ENCODE measurements around the gene IL21R. TPM values are rescaled to one million over a fixed set of nuclear protein-coding genes. Genes with fewer than 3 reads are reported as not detected.
"Not testable (repeated sequence)": the region's sequence is repeated elsewhere in the genome, so short reads cannot be mapped to it uniquely, and the experiment has no call there.

IL21R gene
- polyA plus RNA-seq, 12 donors, result 0.16 to 1.1 (median 0.37) TPM; not detected in 2

DNA sequence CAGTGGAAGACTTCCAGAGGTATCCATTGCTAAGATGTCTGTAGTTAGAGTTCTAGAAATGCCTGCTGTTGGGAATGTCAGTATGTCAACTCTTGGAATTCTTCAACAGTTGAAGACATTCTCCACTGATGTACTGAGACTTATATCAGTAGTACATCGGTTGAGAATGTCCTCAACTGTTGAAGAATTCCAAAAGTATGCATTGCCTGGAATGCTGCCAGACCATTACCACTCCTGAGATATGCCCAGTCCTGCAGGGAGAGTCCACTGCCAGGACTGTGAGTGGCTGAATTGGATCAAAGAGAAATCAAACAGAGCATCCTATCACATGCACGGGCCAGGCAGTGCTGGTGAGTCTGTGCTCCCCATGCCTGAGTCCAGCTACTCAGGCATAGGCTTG lies 42.0 kb downstream of the IL21R start:
- DNase-seq, result no peak

DNA sequence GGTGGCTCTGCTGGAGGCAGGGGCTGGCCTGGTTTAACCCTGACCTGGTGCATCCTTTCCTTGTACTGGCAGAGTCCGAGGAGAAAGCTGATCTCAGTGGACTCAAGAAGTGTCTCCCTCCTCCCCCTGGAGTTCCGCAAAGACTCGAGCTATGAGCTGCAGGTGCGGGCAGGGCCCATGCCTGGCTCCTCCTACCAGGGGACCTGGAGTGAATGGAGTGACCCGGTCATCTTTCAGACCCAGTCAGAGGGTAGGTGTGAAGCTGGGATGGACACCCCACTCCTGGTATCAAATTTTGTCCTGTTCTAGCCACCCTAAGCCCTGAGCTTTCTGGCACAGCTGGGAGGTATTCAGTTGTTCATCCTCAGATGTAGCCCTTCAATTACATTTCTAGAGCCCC lies 42.5 kb downstream of the IL21R start:
- DNase-seq, result no peak

DNA sequence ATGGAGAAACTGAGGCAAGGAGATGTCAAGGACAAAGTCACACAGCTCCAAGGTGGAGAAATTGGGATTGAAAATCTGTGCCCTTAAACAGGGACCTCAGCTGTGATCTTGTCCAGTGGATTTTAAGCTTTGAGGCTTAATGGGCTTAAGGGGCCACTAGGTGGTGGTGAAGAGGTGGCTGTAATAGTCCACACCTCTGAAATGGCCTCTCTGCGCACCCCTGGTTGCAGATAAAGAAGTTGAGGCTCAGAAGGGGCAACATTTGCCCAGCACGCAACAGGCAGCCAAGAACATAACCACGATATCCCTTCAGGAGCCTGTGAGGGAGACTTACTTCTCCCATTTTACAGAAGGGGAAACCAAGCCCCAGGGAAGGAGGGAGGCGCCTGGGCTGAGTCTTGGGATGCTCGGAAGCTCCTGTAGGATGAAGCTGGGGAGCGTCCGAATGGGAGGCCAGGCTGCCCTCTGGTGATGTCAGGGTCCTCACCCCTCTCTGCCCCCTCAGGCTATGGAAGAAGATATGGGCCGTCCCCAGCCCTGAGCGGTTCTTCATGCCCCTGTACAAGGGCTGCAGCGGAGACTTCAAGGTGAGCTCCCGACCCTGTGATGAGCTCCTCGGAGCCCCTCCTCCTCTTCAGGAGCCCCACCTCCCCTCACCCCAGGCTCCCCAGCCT lies 43.7 kb downstream of the IL21R start:
- DNase-seq, result no peak

DNA sequence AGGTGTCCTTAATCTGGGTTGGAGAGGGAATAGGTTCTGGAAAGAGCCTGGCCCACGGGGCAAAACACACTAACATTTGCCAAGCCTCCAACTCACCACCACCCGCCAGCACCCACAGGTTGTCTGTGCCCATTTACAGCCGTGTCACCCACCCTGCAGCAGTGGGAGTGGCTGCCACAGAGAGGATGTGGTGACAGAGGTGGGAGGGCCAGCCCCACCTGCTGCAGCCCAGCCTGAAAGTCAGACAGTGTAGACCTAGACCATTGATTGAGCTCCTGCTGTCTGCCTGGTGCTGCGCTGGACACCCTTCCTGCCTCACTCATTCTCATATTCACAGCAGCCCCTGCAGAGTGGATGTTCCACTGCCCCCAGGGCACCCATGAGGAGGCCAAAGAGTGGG lies 44.7 kb downstream of the IL21R start:
- no peak for DNase-seq

DNA sequence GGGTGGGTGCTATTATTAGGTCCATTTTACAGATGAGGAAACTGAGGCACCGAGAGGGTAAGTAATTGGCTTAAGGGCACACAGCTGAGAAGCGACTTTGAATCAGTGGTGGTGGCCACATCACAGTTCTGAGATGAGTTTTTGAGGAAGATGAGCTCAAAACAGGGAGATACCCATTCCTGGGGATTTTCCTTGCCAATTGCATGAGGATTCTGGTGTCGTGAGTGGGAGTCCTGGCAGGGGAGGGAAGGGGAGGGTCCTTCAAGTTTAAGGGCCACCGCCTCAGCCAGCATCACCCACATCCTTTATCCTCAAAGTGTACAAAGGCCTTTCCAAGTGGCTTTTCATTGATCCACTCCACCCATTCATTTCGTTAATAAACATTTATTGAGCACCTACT lies 45.3 kb downstream of the IL21R start:
- DNase-seq, result no peak

DNA sequence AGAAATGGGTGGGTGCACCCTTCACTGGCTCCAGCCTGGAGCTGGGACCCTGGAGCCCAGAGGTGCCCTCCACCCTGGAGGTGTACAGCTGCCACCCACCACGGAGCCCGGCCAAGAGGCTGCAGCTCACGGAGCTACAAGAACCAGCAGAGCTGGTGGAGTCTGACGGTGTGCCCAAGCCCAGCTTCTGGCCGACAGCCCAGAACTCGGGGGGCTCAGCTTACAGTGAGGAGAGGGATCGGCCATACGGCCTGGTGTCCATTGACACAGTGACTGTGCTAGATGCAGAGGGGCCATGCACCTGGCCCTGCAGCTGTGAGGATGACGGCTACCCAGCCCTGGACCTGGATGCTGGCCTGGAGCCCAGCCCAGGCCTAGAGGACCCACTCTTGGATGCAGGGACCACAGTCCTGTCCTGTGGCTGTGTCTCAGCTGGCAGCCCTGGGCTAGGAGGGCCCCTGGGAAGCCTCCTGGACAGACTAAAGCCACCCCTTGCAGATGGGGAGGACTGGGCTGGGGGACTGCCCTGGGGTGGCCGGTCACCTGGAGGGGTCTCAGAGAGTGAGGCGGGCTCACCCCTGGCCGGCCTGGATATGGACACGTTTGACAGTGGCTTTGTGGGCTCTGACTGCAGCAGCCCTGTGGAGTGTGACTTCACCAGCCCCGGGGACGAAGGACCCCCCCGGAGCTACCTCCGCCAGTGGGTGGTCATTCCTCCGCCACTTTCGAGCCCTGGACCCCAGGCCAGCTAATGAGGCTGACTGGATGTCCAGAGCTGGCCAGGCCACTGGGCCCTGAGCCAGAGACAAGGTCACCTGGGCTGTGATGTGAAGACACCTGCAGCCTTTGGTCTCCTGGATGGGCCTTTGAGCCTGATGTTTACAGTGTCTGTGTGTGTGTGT lies 46.8 kb downstream of the IL21R start:
- no peak for DNase-seq

DNA sequence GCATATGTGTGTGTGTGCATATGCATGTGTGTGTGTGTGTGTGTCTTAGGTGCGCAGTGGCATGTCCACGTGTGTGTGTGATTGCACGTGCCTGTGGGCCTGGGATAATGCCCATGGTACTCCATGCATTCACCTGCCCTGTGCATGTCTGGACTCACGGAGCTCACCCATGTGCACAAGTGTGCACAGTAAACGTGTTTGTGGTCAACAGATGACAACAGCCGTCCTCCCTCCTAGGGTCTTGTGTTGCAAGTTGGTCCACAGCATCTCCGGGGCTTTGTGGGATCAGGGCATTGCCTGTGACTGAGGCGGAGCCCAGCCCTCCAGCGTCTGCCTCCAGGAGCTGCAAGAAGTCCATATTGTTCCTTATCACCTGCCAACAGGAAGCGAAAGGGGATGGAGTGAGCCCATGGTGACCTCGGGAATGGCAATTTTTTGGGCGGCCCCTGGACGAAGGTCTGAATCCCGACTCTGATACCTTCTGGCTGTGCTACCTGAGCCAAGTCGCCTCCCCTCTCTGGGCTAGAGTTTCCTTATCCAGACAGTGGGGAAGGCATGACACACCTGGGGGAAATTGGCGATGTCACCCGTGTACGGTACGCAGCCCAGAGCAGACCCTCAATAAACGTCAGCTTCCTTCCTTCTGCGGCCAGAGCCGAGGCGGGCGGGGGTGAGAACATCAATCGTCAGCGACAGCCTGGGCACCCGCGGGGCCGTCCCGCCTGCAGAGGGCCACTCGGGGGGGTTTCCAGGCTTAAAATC lies 47.6 kb downstream of the IL21R start:
- DNase-seq, result no peak

DNA sequence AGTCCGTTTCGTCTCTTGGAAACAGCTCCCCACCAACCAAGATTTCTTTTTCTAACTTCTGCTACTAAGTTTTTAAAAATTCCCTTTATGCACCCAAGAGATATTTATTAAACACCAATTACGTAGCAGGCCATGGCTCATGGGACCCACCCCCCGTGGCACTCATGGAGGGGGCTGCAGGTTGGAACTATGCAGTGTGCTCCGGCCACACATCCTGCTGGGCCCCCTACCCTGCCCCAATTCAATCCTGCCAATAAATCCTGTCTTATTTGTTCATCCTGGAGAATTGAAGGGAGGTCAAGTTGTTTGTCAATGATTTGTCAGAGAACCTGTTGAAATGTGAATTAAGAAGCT lies 48.2 kb downstream of the IL21R start:
- DNase-seq, result no peak

DNA sequence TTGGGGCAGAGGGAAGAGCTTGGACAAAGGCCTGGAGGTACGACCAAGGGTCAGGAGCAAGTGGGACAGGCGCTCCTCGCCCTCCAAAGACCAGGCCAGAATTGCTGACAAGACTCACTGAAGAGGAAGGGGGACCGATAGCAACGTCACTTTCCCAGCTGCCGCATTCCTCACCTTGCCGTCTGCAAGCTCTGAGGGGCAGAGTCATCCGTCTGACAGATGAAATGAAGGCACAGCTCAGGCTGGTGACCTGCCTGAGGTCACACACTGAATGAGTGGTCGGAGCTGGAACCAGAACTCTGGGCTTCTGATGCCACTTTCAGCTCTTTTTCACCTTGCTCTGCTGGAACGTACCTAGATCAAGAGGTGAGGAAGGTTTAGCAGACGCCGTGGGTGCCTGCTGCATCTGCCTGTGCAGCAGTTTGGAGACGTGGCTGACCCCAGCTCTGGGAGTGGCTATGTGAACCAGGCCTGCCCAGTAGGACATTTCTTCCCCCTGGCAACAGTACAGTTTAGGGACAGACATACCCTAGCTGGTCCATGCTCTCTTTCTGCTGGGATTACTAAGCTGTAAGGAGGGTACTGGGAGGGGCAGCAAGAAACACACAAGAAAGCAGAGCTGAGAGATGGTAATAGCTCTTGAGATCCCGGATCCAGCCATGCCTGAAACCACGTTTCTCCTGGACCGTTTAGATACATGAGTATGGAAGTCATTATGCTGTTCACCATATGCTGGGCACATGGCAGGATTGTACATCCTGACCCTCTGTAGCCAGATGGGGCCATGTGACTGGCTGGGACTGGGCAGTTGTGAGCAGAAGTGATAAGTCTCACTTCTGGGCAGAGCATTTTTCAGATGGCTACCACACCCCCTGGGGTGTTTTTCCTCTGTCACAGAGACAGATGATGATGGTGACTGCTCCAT lies 50.9 kb downstream of the IL21R start:
- DNase-seq, result no peak

DNA sequence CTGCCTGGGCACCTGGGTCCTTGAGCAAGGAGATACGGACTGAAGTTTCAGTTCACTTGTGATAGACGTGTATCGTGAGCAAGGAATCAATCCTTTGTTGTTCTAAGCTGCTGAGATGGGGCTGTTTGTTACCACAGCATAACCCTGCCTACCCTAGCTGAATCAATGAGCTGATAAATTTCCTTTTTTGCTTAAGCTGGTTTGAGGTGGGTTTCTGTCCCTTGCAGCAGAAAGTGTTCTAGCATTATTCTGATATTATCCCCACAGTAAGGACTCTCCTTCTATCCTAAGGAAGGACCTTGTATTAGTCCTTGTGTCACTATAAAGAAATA lies 51.5 kb downstream of the IL21R start:
- DNase-seq, result no peak

DNA sequence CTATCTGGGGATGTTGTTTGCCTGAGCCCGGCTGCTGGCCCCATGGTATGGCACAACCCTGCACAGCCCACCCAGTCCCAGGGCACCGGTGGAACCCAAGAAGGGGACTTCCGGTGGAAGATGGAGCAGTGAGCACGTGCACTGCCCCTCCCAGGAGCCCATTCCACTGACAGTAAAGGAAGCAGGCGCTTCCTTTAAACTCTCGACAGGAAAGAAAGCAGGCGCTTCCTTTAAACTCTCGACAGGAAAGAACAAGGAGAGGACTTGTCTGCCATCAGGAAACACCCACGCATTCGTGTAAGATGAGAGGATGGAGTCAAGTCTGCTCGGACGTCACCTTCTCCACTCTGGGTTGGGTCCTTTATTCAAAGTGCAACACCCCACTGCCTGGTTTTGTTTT lies 53.7 kb downstream of the IL21R start:
- no peak for DNase-seq

DNA sequence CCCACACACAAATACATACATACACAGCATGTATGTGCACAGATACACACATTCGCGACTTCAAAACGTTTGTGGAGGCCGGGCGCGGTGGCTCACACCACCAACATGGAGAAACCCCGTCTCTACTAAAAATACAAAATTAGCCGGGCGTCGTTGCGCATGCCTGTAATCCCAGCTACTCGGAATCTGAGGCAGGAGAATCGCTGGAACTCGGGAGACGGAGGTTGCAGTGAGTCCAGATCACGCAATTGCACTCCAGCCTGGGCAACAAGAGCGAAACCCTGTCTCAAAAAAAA lies 55.6 kb downstream of the IL21R start:
- DNase-seq, result not testable (repeated sequence)

DNA sequence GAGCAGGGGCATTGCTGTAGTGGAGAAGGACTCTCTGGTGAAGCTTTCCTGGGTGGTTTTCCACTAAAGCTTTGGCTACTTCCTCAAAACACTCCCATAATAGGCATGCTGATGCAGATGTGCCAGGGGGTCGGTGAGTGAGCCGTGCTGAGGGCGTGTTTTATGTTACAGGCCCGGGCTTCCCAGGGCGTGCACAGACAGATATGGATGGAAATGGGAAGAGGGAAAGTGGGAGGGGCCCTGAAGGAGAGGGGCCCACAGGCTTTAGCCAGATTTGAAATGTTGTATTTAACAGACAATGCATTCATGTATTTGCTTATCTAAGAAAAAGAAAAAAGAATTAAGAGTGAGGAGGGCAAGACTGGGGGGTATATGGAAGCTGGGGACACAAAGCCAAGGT lies 56.3 kb downstream of the IL21R start:
- DNase-seq, result no peak

DNA sequence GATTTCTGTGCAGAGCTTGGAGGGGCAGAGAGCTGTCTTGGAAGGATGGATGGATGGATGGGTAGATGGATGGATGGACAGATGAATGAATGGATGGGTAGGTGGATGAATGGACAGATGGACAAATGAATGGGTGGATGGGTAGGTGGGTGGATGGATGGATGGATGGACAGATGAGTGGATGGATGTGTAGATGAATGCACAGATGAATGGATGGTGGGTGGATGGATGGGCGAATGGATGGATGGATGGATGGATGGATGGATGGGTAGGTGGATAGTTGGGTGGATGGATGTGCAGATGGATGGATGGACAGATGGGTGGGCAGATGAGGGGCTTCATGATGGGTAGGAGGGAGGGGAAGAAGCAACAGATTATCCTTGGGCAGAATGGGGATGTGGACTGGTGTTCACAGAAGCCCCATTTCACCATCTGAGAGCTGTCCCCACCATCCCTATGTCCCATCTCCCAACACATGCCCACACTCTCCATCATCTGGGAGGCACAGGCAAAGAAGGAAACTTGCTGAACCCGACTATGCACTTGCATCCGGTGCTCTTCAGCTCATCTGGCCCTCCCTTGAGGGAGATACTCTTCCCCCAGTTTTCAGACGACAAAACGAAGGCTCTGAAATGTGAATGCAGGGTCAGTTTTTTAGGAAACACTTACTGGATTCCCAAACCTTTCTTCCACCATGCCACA lies 57.2 kb downstream of the IL21R start:
- DNase-seq, result no peak

DNA sequence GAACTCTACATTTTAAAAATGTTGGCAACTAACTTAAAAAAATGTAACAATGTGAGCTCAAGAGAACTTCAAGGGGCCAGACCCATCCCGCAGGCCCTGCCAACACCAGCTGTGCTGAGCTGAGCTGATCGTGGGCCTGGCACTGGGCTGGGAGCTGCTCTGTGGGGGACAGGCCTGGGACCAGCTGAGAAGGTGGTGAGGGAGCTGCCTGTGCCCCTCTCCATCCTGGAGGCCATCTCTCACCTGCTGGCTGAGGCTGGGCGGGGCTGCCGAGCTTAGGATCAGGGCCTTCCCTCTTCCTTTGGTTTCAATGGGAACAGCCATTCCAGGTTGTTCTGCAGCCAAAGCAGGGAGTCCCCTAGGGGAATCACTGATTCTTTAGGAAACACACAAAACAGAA lies 58.2 kb downstream of the IL21R start:
- no peak for DNase-seq

DNA sequence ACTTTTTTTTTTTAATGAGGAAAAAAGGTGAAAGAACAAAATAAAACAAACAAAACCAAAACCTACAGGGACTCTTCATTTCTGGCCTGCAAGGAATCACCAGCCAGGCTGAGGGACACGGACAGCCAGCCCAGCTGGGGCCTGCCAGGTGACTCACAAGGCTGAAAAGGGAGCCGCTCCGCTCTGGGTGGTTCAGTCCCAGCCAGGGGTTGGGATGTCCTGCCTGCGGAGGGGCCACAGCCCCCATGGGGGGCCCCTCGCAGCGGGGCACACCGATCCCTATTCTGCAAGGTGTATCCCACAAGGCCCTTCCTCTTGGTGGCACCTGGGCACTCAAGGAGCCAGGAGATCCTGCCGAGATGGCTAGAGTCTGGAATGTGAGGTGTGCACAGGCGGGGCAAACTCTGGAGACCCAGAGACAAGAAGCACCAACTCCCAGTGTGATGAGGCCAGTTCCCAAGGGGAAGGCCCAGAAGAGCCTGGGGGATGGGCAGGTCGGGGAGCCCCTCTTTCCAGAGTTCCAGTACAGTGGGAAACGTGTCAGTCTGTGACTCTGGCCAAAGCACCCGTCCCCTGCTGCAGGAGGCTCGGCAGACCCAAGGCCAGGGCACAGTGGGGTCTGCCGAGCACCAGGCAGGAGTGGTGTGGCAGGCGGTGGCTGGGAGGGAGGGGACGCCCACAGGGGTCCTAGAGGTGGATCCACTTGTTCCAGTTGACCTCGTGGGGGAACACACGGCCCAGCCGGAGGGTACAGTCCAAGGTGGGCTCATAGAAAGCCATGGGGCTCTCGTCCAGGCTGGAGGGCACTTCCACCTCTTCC lies 58.9 kb downstream of the IL21R start:
- no peak for DNase-seq

DNA sequence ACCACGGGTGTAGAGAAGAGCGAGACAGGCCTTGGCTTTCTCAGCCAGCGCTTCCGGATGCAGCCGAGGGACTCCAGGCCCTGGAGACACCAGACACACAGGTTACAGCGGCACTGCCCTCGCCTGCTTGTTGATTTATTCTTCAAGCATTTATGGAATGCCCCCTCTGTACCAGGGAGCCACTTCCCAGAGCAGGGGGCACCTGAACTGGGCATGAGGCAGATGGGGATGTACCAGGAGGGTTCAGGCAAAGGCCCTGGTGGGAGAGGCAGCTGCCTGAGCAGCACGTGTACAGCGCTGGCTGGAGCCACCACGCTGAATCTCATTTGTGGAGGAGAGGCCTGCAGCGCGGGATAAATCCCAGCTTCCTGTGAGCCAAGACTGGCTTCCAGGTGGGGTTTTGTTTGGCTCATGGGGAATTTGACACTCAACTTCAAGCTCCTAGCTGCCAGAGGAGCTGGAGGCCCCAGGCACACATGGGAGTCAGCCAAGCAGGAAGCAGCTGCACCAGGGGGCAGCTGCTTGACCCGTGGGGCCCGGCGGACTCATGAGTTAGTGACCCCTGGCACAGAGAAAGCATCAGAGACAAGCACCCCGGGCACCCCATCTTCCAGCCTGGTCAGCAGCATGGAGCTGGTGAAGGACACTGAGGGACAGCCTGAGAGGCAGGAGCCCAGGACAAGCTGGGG lies 59.7 kb downstream of the IL21R start:
- peak; percentile 29 for DNase-seq

DNA sequence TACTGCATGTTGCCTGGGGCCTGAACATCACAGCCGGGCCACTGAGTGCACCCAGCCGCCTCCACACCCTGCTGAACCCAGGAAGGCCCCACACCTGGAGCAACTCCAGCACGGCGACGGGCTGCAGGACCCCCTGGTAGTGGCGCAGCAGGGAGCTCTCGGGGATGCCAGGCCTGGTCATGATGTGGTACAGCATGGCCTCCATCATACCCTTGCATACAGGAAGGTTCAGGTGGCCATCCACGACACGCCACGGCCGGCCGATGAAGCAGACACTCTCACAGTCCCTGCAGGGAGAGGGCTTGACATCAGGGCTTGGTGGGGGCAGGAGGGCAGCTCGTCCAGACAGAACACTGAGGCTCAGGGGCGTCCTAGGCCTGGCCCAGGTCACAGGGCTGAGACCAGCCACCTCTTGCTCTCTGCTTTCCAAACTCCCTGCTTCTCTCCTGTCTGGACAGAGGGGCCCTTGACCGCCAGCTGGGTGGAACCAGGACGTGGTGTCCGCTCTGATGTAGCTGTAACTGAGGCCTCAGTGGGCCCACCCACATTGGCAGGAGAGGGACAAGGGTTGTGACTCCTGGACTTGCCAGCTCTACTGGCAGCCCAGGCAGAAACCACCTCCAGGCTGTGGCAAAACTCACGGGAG lies 60.3 kb downstream of the IL21R start:
- DNase-seq, result no peak
